Measurements from ENCODE around the gene SCNM1. TPM values are rescaled to one million over a fixed set of nuclear protein-coding genes. Genes with fewer than 3 reads are reported as not detected.
A peak's percentile ranks its signal among the peaks of the same experiment; 100 is the strongest.

The SCNM1 gene
- total and polyA plus RNA-seq, 9 of the 15 experiments (the other 6 are each of a cell fraction or from before 2014, with no cell fraction given): 17.2 to 204 (median 63.0) TPM

DNA sequence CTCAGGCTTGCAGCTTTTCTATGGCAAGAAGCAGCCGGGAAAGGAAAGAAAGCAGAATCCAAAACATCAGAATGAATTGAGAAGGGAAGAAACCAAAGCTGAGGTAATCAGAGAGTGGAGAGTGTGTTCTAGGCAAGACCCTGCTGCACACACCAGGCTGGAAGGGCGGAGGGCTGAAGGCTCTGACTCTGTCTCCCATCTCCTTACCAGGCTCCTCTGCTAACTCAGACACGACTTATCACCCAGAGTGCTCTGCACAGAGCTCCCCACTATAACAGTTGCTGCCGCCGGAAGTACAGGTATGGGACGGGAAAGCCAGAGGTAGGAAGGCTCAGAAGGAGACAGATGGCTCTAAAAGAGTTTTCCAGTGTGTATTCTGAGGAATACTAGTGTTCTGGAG, 1.2 kb downstream of the SCNM1 start:
- Histone ChIP-seq H3K9me3 (replicated peaks; ENCODE audit: control insufficient read depth, insufficient read depth, low read depth, low read length) (no peaks in the 10 kb centered on the region), H3K36me3 (ENCODE audit: control insufficient read depth, insufficient read depth, low read length) (peaks cover 28% of the 10 kb centered on the region; the same call in 2 of the 3 replicates), H3K9ac (ENCODE audit: insufficient read depth in 1 of 2, low read depth in 2 of 2, low read length in 2 of 2) (peak overlapping the region; percentile 87 to 92; a peak in 2 of 4 replicates), H3K4me1 (replicated peaks in 1 of 2; ENCODE audit: control insufficient read depth in 2 of 2, insufficient read depth in 2 of 2, low read length in 2 of 2) (peaks cover 10 to 16% of the 10 kb centered on the region in 2 experiments; a peak in 4 of 5 replicates), H3K79me2 (ENCODE audit: control insufficient read depth, insufficient read depth, low read length) (peaks cover 31% of the 10 kb centered on the region), H3K9me1 (ENCODE audit: control insufficient read depth, insufficient read depth, low read length) (no peaks in the 10 kb centered on the region), H2AFZ (ENCODE audit: low read depth, low read length) (0 out of 2 replicates have a peak overlapping the region, but pooled peaks have one; percentile 94), H3K27ac (ENCODE audit: extremely low read depth, low read depth, low read length) (no peak overlapping the region; the same call in 2 of the 3 replicates), H4K20me1 (replicated peaks; ENCODE audit: control insufficient read depth, insufficient read depth, low read length) (no peaks in the 10 kb centered on the region), H3K27me3 (ENCODE audit: control insufficient read depth in 2 of 2, insufficient read depth in 2 of 2, low read length in 2 of 2) (no peaks in the 10 kb centered on the region), H3K4me2 (ENCODE audit: insufficient read depth, low read length) (peak overlapping the region; percentile 96), H3K4me3 (peak overlapping the region; percentile 64)
- POLR2A ChIA-PET: interaction anchor here (1.2 to 1.7 kb wide), 2 partner anchors 9 to 23 kb away, joined by 3 to 5 read pairs; partner anchors contain the start of genes TMOD4 and VPS72
- DNase-seq (ENCODE audit: extremely low read depth in 1 of 4, low spot score in 3 of 4): no peak
- ATAC-seq: no peak
- intact Hi-C loops (cut with micrococcal nuclease) (no loop called here), in situ Hi-C loops (cut with MboI) (no loop called here)
- CTCF ChIA-PET (ENCODE audit: low intra/inter-chr PET ratio): no interaction called here
- no TSS peak for BruUV-seq (replicated peaks)
- FAIRE-seq: no peak
- WGBS (ENCODE audit: insufficient coverage, low coverage, missing lambda C conversion rate): 35% methylated on average over 6 of the region's 6 CpGs
- TF ChIP-seq MEF2A (IDR thresholded peaks at IDR 0.05; ENCODE audit: control insufficient read depth, low read depth, low read length) (no peak), ZNF140 (CRISPR knock-in tag; IDR thresholded peaks at IDR 0.05) (no peak), KLF13 (tag; IDR thresholded peaks at IDR 0.05; ENCODE audit: borderline replicate concordance, low read depth) (no peak), SMARCC2 (IDR thresholded peaks at IDR 0.05; ENCODE audit: low read depth) (no peak), POLR2AphosphoS5 (IDR thresholded peaks at IDR 0.05; ENCODE audit: control insufficient read depth, insufficient read depth, low read depth, low read length) (no peak), DDX20 (tag; IDR thresholded peaks at IDR 0.05; ENCODE audit: low read depth) (no peak), ZNF41 (CRISPR knock-in tag; conservative IDR thresholded peaks at IDR 0.05) (no peak), SMARCA4 (IDR thresholded peaks at IDR 0.05) (no peak), MCM7 (IDR thresholded peaks at IDR 0.05) (no peak), MCM2 (IDR thresholded peaks at IDR 0.05; ENCODE audit: low read depth) (no peak), PHB (CRISPR knock-in tag; IDR thresholded peaks at IDR 0.05) (no peak), CBX2 (IDR thresholded peaks at IDR 0.05; ENCODE audit: insufficient read depth, low read length, poor library complexity, severe bottlenecking) (no peak), MAFF (IDR thresholded peaks at IDR 0.05; ENCODE audit: low read length) (no peak), ZNF695 (CRISPR knock-in tag; IDR thresholded peaks at IDR 0.05) (no peak), PTTG1 (tag; IDR thresholded peaks at IDR 0.05; ENCODE audit: low read depth) (no peak), DNMT1 (IDR thresholded peaks at IDR 0.05) (no peak)
- TF ChIP-seq, protein P1, sequence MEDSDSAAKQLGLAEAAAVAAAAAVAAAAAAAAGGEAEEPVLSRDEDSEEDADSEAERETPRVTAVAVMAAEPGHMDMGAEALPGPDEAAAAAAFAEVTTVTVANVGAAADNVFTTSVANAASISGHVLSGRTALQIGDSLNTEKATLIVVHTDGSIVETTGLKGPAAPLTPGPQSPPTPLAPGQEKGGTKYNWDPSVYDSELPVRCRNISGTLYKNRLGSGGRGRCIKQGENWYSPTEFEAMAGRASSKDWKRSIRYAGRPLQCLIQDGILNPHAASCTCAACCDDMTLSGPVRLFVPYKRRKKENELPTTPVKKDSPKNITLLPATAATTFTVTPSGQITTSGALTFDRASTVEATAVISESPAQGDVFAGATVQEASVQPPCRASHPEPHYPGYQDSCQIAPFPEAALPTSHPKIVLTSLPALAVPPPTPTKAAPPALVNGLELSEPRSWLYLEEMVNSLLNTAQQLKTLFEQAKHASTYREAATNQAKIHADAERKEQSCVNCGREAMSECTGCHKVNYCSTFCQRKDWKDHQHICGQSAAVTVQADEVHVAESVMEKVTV (CRISPR knock-in tag; IDR thresholded peaks at IDR 0.05): no peak
- TF ChIP-seq, protein P2, sequence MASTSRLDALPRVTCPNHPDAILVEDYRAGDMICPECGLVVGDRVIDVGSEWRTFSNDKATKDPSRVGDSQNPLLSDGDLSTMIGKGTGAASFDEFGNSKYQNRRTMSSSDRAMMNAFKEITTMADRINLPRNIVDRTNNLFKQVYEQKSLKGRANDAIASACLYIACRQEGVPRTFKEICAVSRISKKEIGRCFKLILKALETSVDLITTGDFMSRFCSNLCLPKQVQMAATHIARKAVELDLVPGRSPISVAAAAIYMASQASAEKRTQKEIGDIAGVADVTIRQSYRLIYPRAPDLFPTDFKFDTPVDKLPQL (IDR thresholded peaks at IDR 0.05; ENCODE audit: extremely low read depth, insufficient read length): no peak
- TF ChIP-seq, protein P3, sequence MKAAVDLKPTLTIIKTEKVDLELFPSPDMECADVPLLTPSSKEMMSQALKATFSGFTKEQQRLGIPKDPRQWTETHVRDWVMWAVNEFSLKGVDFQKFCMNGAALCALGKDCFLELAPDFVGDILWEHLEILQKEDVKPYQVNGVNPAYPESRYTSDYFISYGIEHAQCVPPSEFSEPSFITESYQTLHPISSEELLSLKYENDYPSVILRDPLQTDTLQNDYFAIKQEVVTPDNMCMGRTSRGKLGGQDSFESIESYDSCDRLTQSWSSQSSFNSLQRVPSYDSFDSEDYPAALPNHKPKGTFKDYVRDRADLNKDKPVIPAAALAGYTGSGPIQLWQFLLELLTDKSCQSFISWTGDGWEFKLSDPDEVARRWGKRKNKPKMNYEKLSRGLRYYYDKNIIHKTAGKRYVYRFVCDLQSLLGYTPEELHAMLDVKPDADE (conservative IDR thresholded peaks at IDR 0.05; ENCODE audit: control insufficient read depth, low read depth, low read length): no peak
